HepG2 (cell line): Measurements from ENCODE around the gene POU5F1. TPM values are rescaled to one million over a fixed set of nuclear protein-coding genes. Genes with fewer than 3 reads are reported as not detected.

Experiments used
- FOSL1 ChIP-seq: sonication (generic); formaldehyde crosslinking; IDR thresholded peaks from 2 replicates; pipeline ENCODE4 v1.9.0; 2021; ENCODE audit warnings: missing genetic modification reagents, borderline replicate concordance
- HINFP ChIP-seq: sonication (generic); formaldehyde crosslinking; IDR thresholded peaks from 2 replicates; pipeline ENCODE4 v1.4.0; 2020; ENCODE audit warnings: low read depth, mild to moderate bottlenecking, missing genetic modification reagents
- KAT7 ChIP-seq: IDR thresholded peaks from 2 replicates; pipeline ENCODE4 v1.6.1; 2018; ENCODE audit warnings: borderline replicate concordance, missing compliant biosample characterization
- MIER3 ChIP-seq: IDR thresholded peaks from 2 replicates; pipeline ENCODE4 v1.6.1; 2016; ENCODE audit warnings: missing compliant biosample characterization, borderline replicate concordance
- NFIC ChIP-seq: IDR thresholded peaks from 2 replicates; pipeline ENCODE4 v1.6.1; 2012; ENCODE audit warnings: mild to moderate bottlenecking, low read length, inconsistent platforms
- PHF20 ChIP-seq: sonication (generic); formaldehyde crosslinking; IDR thresholded peaks from 2 replicates; pipeline ENCODE4 v1.5.0; 2020; ENCODE audit warnings: mild to moderate bottlenecking, missing genetic modification reagents
- POGK ChIP-seq: sonication (generic); formaldehyde crosslinking; conservative IDR thresholded peaks from 2 replicates; pipeline ENCODE4 v1.8.0; 2022; ENCODE audit warnings: mild to moderate bottlenecking, moderate library complexity, missing genetic modification reagents
- SNAPC4 ChIP-seq: sonication (generic); formaldehyde crosslinking; IDR thresholded peaks from 2 replicates; pipeline ENCODE4 v1.4.0; 2020; ENCODE audit warnings: mild to moderate bottlenecking, missing genetic modification reagents
- STAT6 ChIP-seq: sonication (generic); formaldehyde crosslinking; IDR thresholded peaks from 2 replicates; pipeline ENCODE4 v1.4.0; 2020; ENCODE audit warnings: missing genetic modification reagents, mild to moderate bottlenecking, borderline replicate concordance
- ZNF207 ChIP-seq: fragments of 450-650 bp; IDR thresholded peaks from 2 replicates; pipeline ENCODE4 v1.6.1; 2016; ENCODE audit warnings: antibody characterized with exemption, borderline replicate concordance
- ZNF781 ChIP-seq: sonication (generic); formaldehyde crosslinking; IDR thresholded peaks from 2 replicates; pipeline ENCODE4 v1.5.1; 2020; ENCODE audit warnings: borderline replicate concordance, mild to moderate bottlenecking, missing genetic modification reagents; ENCODE audit errors: not compliant biosample characterization
- polyA plus RNA-seq, 8 experiments: library from polyadenylated mRNA; depleted of rRNA in 3 of 8; stranded (reverse) in 7 of 8; unstranded in 1 of 8; fragments of >200 nt; fragmentation: Illumina TruSeq in 4 of 8; extraction: Trizol in 4 of 8; gene quantifications; 2 replicates each; pipeline versions ENCODE4 v1.2.1 to v1.2.3, GENCODE V29; 2011 to 2016; ENCODE audit warnings: low read depth in 4 of 8, missing spikeins in 1 of 8, mixed read lengths in 1 of 8; ENCODE audit not compliant: insufficient read depth in 1 of 8
- total RNA-seq, 5 experiments: library from RNA; depleted of rRNA; stranded (reverse); fragments of >200 nt; fragmentation: Illumina TruSeq; extraction: Trizol; gene quantifications; 2 replicates each; pipeline ENCODE4 v1.2.3, GENCODE V29; 2016; ENCODE audit warnings: low read depth in 1 of 5

POU5F1 gene
- total and polyA plus RNA-seq, 2 of the 13 experiments (the other 11 are each of a cell fraction or from before 2014, with no cell fraction given) = 2.5 to 7.2 TPM

- TF ChIP-seq SNAPC4 (CRISPR knock-in tag) = peak; percentile 93
- TF ChIP-seq POGK = peak; percentile 51; the same call in 1 of the 2 replicates
- TF ChIP-seq PHF20 (CRISPR knock-in tag) = no peak
- peak; percentile 7; the same call in 1 of the 2 replicates for TF ChIP-seq FOSL1 (CRISPR knock-in tag)
- peak; percentile 7; the same call in 1 of the 2 replicates for TF ChIP-seq STAT6 (CRISPR knock-in tag)
- TF ChIP-seq HINFP (CRISPR knock-in tag) = no peak
- no peak; the same call in 1 of the 2 replicates for TF ChIP-seq MIER3 (CRISPR knock-in tag)
- TF ChIP-seq NFIC = peak; percentile 45; the same call in 1 of the 2 replicates
- TF ChIP-seq ZNF207 = no peak
- peak; percentile 66 for TF ChIP-seq ZNF781 (CRISPR knock-in tag)
- peak; percentile 32; the same call in 1 of the 2 replicates for TF ChIP-seq KAT7
Measured at GRCh38 chr6:31197559-31198305, 27.2 kb upstream of the POU5F1 start (continued).
